Cardiac fibroblast (primary cell): ENCODE data around the gene YBX1.

Experiments
- DNase-seq, 2 donors: peaks; one replicate each; pipeline versions ENCODE4 v3.0.0 to v3.0.0-alpha.2; 2010; ENCODE audit warnings: low read depth in 2 of 2
- H3K4me3 ChIP-seq, 2 donors: replicated peaks in 1 of 2; 1 replicate in 1 of 2; 2 replicates in 1 of 2; pipeline ENCODE4 v1.5.1; 2011; ENCODE audit warnings: low read depth in 2 of 2, low read length in 2 of 2, mild to moderate bottlenecking in 2 of 2, moderate library complexity in 1 of 2
- CTCF ChIP-seq: IDR thresholded peaks from one replicate; pipeline ENCODE4 v1.5.1; 2011; ENCODE audit warnings: low read depth, mild to moderate bottlenecking, low read length, inconsistent platforms

The YBX1 gene

GRCh38 chr1:42730002-42730401 is 47.8 kb downstream of the YBX1 start:
- TF ChIP-seq CTCF = no peak
- no peak for DNase-seq
- H3K4me3 ChIP-seq = no peak overlapping the region

DNA sequence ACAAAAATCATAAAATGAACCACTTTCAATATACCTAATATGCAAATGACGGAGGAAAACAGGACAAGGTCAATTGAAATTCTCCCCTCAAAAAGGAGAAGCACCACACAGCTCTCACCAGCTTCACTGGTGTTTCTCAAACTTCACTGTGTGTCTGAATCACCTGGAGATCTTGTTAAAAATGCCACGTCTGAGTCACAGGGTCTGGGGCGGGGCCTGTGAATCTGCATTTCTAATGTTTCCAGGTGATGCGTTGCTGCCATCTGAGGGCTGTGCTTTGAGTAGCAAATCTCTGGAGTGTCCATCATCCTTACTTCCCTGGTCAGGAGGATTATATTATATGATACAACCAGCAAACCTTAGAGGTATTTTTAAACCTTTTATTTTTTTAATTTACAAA is 48.8 kb downstream of the YBX1 start:
- H3K4me3 ChIP-seq = no peak overlapping the region
- no peak for TF ChIP-seq CTCF
- DNase-seq = peak in 1 of 2 donors; percentile 26

DNA sequence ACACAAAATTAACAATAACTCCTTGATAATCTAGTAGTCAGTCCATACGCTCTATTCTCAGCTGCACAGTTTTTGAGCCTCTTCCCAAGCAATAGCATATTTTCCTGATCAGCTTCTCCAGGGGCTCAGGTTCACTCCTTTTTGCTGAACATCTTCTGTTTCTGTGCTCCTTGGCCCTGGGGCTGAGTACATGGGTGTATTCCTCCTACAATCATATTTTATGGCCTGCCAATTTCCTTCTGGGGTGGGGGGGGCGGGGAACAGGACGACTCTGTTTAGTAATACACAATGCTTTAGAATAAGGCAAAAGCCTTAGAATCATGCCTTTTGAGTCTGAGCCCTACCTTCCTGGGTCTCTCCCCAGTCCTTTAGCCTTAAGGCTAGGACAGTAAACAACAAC is 49.4 kb downstream of the YBX1 start:
- DNase-seq = no peak
- no peak for TF ChIP-seq CTCF
- H3K4me3 ChIP-seq = no peak overlapping the region

DNA sequence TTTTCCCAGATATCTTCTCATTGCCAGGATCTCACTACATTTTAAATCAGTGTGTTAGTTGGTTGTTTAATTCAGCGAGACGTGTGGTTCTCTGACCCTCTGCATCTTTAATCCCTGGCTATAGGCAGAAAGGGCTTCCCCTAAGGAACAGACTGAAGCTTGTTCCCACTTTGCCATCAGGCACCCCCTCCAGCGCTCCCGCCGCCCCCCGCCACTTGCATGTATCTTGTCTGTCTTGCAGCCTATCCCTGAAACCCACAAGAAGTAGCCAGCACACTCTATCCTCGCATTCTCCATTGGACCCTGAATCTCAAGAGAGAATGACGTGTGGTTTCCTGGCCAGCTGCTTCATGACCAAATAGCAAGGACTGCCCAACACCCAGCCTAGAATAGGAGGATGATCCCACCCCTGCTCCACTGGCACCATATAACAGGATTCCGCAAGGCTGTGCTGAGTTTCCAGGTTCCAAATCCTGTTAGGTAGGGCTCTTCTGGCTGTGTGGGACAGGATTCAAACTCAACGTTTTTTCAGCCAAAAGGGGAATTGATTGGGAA is 50.0 kb downstream of the YBX1 start:
- H3K4me3 ChIP-seq = no peak overlapping the region
- DNase-seq = peak; percentile 24 to 58
- no peak for TF ChIP-seq CTCF

DNA sequence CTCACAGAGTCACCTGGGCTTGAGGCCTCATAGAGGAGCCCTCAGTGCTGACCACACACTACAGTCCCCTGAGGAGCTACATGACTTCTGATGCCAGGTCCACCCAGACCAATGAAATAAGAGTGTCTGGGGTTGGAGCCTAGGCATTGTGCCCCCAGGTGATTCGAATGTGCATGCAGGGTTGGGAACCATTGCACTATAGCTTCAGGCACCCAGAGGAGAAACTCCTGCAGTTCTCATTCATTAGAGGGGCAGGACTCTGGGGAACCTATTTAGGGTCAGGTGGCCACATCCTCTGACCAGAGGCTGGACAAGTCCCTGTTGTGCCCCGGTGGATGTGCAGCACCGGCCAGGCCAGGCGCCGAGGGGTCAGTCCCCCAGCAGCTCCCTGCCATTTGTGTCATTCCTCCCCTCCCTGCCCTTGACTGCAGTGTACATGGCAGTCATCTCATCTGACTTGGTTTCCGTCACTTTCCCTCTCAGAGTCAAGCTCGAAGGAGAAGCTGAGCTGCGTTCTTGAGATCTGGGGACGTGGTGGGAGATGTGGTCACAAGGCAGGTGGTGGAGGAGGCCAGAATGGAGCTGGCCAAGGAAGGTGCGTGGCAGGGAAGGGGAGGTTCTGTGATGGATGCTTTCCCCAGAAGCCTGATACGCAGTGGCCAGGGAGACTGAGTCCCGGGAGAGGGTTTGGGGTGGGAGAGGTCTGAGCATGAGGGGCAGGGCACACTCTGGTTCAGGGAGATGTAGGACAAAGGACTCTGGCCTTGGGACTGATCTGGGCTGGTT is 51.4 kb downstream of the YBX1 start:
- TF ChIP-seq CTCF = no peak
- H3K4me3 ChIP-seq = no peak overlapping the region
- DNase-seq = no peak

DNA sequence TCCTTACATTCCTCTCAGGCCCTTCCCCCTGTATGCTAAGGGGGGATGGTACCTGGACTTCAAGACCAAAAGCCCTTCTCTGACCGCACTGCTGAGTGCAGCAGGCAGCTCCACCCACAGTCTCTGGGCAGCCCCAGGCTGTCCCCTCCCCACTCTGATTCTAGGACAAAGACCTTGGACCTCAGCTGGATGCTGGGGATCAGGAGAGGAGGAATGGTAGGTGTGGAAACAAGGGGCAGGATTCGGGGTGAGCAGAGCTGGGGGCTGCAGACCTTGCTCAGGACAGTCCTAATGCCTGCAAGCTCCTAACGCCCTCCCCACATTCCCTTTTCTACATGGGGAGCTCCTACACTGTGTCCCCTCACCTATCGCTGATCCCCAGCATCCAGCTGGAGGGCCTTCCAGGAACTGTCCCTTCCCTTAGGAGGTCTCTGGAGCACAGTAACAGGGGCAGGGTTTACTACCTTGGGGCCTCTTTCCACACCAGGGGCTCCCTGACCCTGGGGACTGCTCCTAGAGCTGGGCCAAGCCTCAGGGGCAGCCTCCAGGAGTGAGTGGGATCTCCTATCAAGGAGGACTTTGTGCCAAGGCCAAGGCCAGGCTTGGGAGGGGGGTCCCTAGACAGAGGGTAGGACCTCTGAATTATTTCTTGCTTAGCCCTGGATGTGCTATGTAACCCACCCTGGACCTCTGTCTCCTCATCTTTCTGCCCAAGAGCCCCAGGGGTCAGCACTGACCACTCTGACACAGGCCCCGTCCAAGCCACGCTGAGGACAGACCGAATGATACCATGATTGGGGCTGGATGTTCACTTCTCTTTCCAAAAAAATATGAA is 52.2 kb downstream of the YBX1 start:
- DNase-seq = no peak
- TF ChIP-seq CTCF = no peak
- no peak overlapping the region for H3K4me3 ChIP-seq
